HG03575 (cell line): ENCODE measurements around the gene UFC1.

ENCODE experiments used
- ATAC-seq: cut with Tn5 transposase; IDR thresholded peaks from one replicate; pipeline ENCODE4 v1.9.1; 2021; ENCODE audit not compliant: unreplicated experiment, insufficient number of reproducible peaks, low FRiP score; ENCODE audit errors: extremely low read depth

Gene UFC1

DNA sequence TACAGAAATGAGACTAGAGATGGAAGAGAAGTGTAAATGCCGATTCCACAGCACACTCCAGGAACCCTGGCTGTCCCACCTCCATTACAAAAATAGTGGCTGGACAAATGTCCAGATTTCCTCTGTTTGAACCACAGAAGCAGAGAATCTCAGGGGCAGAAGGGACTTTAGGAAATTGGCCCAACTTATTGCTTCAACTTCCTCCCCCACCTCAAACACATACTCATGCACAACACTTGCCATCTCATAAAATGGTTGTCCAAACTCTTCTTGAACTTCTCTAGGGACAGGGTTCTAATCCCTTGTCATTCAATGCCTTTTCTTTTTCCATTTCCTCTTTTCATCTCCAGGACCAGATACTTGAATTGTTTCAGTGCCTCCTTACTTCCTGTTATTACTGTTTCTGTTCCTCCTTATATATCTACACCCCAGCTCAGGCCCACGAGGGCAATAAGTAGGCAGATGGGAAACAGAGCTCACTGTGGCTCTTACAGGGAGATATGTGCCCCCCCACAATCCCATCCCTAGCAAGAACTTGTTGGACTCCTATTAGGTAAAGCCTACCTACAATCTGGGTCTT lies 32.0 kb downstream of the UFC1 start:
- no peak for ATAC-seq

DNA sequence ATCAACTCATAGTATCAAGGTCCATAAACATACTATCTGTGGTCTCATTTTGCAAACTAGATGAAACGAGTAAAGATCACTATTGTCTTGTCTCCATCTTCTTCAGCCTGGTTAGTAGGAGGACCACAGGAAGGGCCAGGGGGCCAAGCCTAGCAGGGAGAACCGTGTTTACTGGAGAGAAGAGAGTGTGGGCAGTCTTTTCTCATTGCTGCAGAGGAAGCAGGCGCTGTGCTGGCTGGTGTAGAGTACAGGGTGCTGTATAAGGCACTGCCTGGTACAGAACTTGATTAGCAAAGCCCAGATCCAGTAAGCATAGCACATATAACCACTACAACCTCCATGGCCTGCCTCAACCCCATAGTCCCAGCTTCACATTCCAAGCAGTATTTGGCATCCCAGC lies 33.5 kb downstream of the UFC1 start:
- ATAC-seq: no peak

DNA sequence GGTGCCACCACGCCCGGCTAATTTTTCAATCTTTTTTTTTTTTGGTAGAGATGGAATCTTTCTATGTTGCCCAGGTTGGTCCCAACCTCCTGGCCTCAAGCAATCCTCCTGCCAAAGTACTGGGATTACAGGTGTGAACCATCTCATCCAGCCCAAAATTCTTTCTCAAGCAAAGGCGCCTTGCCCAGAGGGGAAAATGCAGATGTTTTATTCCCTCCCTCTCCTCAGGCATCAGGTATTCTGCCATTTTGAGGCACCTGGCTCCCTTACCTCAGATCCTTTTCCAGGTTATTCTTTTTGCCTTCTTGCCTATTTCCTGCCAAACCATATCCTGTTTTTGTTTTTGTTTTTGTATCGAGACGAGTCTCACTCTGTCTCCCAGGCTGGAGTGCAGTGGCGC lies 34.6 kb downstream of the UFC1 start:
- no peak for ATAC-seq

GRCh38 chr1:161189036-161189435 lies 35.3 kb downstream of the UFC1 start:
- ATAC-seq: no peak

GRCh38 chr1:161190962-161191521 lies 37.3 kb downstream of the UFC1 start:
- ATAC-seq: no peak

- ATAC-seq: no peak
Measured at GRCh38 chr1:161191971-161192370, 38.2 kb downstream of the UFC1 start.

DNA sequence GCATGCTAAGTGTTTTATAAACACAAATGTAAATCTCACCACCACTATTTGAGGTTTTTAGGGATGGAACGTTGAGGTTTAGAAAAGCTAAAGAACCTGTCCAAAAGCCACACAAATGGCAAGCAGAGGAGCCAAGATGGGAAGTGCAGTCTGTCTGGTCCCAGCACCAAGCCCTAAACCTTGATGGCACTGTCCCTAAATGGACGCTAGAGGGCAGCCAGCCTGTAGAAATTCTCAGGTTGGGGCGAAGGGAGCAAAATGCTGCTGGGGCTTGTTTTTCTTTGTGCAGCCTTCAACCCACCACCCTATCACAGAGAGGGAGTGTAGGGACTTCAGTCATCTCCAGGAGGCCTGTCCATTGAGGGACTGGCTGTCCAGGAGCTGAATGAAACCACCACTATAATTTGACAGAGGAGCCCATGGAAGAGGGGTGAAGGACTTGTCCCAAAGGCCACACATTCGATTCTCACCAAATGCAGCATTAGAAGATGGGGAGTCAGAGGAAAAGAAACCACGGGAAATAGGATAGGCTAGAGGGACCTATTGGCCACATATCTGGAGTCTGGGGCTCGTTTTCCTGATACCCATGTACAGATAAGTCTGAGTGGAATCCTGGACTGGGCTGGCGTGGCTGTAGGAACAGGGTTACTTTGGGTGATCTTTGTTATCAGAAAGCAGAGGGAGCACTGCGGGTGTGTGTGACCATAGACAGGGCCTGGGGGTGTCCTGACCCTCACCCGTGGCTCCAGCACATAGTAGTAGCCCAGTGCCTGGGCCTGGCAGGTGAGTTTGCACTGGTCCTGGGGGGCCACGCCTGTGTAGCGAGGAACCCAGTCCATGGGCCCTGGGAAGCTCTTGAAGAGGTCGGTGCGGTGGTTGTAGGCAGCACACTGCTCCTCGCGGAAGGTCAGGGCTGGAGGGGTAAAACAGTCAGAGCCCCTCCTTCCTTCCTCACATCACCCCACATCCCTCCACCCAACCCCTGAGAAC lies 39.0 kb downstream of the UFC1 start:
- ATAC-seq: no peak

DNA sequence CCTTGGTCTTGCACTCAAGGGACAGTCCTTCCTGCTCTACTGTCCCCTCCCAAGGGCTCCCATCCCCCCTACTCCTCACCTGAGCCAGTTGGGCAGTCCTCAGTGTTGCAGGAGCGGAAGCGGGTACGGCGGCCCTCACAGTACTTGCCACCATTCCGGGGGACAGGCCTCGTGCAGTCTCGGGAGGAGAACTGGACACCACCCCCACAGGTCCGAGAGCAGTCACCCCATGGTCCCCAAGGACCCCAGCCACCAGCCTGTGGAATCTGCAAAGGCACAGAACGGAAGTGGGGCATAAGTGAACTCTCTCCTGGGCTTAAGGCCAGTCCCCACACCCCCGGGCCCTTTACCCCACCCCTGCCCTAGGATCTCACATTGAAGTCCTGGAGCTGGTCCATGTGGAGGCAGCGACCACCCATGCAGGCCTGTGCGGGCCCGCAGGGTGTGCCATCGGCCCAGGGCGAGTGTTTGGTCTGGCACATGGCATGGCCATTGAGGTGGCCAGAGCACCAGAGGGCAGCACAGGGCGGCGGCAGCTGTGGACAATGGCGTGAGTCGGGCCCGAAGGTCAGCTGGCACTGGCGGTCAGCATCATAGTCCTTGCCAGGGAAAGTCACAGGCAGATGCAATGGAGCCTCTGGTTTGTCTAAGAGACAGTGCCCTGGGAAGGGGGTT lies 39.9 kb downstream of the UFC1 start:
- no peak for ATAC-seq

GRCh38 chr1:161195171-161195570 lies 41.4 kb downstream of the UFC1 start:
- ATAC-seq: no peak

DNA sequence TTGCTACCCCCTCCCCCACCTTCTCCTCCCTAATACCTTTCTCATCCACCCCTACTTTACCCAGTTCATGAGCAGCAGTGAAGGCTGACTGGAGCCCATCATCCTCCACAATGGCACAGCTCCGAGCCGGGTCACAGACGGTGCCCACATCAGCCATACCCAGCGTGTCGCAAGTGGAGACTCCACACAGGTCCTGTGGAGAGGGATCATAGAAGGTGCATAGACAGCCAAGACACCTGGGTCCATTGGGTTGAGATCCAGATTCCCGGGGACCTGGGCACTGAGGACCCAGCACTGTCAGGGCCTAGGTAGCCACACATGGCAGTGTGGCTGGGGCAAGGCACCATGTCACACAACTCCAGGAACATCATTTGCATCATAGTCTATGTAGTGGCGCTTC lies 42.3 kb downstream of the UFC1 start:
- no peak for ATAC-seq

GRCh38 chr1:161196521-161197451 lies 43.0 kb downstream of the UFC1 start:
- no peak for ATAC-seq

GRCh38 chr1:161197560-161198193 lies 43.9 kb downstream of the UFC1 start:
- ATAC-seq: no peak

DNA sequence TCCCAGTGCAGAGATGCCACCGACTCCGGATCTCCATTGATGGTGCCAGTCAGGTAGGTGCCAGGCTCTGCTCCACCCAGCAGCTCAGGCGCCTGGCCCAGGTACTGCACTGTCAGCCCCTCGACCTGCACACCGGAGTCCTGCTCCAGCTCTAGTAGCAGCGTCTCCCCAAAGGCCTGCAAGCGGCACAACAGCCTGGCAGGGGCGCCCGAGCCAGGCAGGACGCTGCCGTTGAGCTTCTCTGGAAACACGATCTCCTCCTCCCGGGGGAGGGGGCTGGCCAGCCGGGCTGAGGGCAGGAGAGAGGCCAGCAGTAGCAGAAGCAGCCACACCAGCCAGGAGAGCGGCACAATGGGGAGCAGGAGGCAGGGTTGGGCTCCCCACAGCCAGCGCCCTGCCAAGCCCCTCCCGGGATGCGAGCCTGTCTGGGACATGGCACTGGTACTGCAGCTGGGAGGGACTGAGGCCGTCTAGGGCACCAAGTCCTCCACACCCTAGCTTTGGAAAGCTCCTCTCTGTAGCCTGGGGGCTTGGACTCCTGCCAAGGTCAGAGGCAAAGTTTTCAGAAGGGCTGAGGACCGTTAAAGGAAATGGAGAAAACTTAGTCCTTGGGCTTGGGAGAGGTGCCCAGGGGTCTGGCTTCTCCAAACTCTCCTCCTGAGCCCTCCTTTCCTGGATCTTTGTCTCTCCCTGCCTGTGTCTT lies 44.6 kb downstream of the UFC1 start:
- no peak for ATAC-seq

GRCh38 chr1:161198897-161199431 lies 45.2 kb downstream of the UFC1 start, which contains the start of gene ADAMTS4:
TSS of gene ADAMTS4 (minus strand) at chr1:161199054. CDS start at chr1:161198627, 427 bp downstream.
- no peak for ATAC-seq

GRCh38 chr1:161199506-161200139 lies 45.8 kb downstream of the UFC1 start:
- ATAC-seq: no peak

DNA sequence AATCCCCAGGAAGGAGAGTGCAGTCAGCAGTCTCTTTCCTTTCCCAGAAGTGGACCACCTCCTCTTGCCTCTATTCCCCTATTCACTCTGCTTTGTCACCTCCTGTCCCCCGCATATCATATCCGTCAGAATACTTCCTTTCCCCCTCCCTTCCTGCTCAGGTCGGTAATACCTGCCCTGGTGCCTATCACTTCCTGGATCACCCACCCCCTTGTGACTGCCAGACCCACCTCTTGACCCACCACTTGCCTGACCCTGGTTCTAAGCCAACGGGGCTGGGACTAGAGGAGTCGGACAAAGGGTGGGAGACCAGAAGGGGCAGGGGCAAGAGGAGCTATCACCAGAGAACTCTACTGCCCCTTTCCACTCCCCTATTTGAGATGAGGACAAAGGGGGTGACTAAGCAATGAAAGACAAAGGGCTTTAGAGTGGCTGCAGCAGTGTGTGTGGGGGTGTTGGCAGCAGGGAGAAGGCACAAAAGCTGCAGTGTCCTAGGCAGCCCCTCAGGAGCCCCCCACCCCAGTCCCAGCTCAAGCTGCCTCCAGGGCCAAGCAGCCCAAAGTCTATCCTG lies 46.7 kb downstream of the UFC1 start:
- no peak for ATAC-seq
